DND-41 (cell line): ENCODE results near the gene TTR.

Experiments used
- ATAC-seq: fragments of 200-7000 bp; cut with Tn5 transposase; 3 replicates; pipeline ENCODE4 v1.9.1; 2021; ENCODE audit warnings: low read depth; ENCODE audit not compliant: insufficient read depth
- DNase-seq: peaks from one replicate; pipeline ENCODE4 v3.0.0-alpha.2; 2020
- H2AFZ ChIP-seq: 2 replicates; pipeline ENCODE4 v1.6.0; 2012; ENCODE audit warnings: low read depth, low read length
- H3K27ac ChIP-seq: 2 replicates; pipeline ENCODE4 v1.5.1; 2012; ENCODE audit warnings: low read length, inconsistent platforms
- H3K27me3 ChIP-seq: fragments of 200-600 bp; sonication (generic); 2 replicates; pipeline ENCODE4 v1.6.0; 2012; ENCODE audit warnings: low read length, mild to moderate bottlenecking, inconsistent platforms; ENCODE audit not compliant: insufficient read depth, poor library complexity
- H3K36me3 ChIP-seq: 2 replicates; pipeline ENCODE4 v1.5.1; 2012; ENCODE audit warnings: low read length, inconsistent platforms; ENCODE audit not compliant: insufficient read depth
- H3K4me1 ChIP-seq: 2 replicates; pipeline ENCODE4 v1.5.1; 2012; ENCODE audit warnings: mild to moderate bottlenecking, low read length; ENCODE audit not compliant: insufficient read depth
- H3K4me2 ChIP-seq: 2 replicates; pipeline ENCODE4 v1.6.0; 2012; ENCODE audit warnings: mild to moderate bottlenecking, moderate library complexity, low read length, inconsistent platforms; ENCODE audit not compliant: insufficient read depth
- H3K4me3 ChIP-seq, 2 experiments: fragments of 200-600 bp in 1 of 2; shearing (Covaris generic) in 1 of 2; 2 replicates each; pipeline ENCODE4 v1.5.1; 2012 to 2016; ENCODE audit warnings: inconsistent platforms in 2 of 2, low read length in 2 of 2, mild to moderate bottlenecking in 2 of 2, low read depth in 1 of 2, moderate library complexity in 1 of 2
- H3K79me2 ChIP-seq: 2 replicates; pipeline ENCODE4 v1.6.0; 2012; ENCODE audit warnings: low read length, inconsistent platforms; ENCODE audit not compliant: insufficient read depth
- H3K9ac ChIP-seq: 2 replicates; pipeline ENCODE4 v1.6.0; 2012; ENCODE audit warnings: low read depth, mild to moderate bottlenecking, inconsistent platforms, low read length, moderate library complexity
- H3K9me3 ChIP-seq: 2 replicates; pipeline ENCODE4 v1.5.1; 2012; ENCODE audit warnings: low read length, moderate library complexity, mild to moderate bottlenecking, inconsistent platforms; ENCODE audit not compliant: insufficient read depth, severe bottlenecking
- H4K20me1 ChIP-seq: 2 replicates; pipeline ENCODE4 v1.6.0; 2012; ENCODE audit warnings: low read length; ENCODE audit not compliant: insufficient read depth
- CTCF ChIP-seq: IDR thresholded peaks from 2 replicates; pipeline ENCODE4 v1.5.1; 2012; ENCODE audit warnings: borderline replicate concordance, low read length, moderate library complexity, mild to moderate bottlenecking; ENCODE audit not compliant: poor library complexity, severe bottlenecking; ENCODE audit errors: extremely low read depth
- EZH2 ChIP-seq: IDR thresholded peaks from 3 replicates; pipeline ENCODE4 v1.6.1; 2012; ENCODE audit warnings: borderline replicate concordance, low read depth, mild to moderate bottlenecking, moderate library complexity, low read length, inconsistent platforms; ENCODE audit not compliant: severe bottlenecking

The TTR gene

GRCh38 chr18:31551883-31552282 is 39.8 kb upstream of the TTR start:
- no peak overlapping the region for H3K27ac ChIP-seq
- no peak for TF ChIP-seq EZH2
- TF ChIP-seq CTCF: no peak
- no peak overlapping the region for H2AFZ ChIP-seq
- H4K20me1 ChIP-seq: no peaks in the 10 kb centered on the region
- H3K27me3 ChIP-seq: peaks cover 8% of the 10 kb centered on the region
- ATAC-seq: no peak
- no peaks in the 10 kb centered on the region for H3K79me2 ChIP-seq
- H3K36me3 ChIP-seq: no peaks in the 10 kb centered on the region
- H3K9me3 ChIP-seq: no peaks in the 10 kb centered on the region
- H3K4me2 ChIP-seq: no peak overlapping the region
- no peak overlapping the region for H3K4me3 ChIP-seq
- H3K9ac ChIP-seq: no peak overlapping the region
- no peaks in the 10 kb centered on the region for H3K4me1 ChIP-seq
- no peak for DNase-seq

GRCh38 chr18:31553800-31554199 is 37.9 kb upstream of the TTR start:
- Histone ChIP-seq H3K9ac (no peak overlapping the region), H3K4me3 (no peak overlapping the region), H3K4me2 (no peak overlapping the region), H3K27ac (no peak overlapping the region), H3K27me3 (peaks cover 7% of the 10 kb centered on the region), H3K9me3 (no peaks in the 10 kb centered on the region), H4K20me1 (no peaks in the 10 kb centered on the region), H3K4me1 (no peaks in the 10 kb centered on the region), H3K79me2 (no peaks in the 10 kb centered on the region), H3K36me3 (no peaks in the 10 kb centered on the region), H2AFZ (no peak overlapping the region)
- TF ChIP-seq EZH2: no peak
- no peak for TF ChIP-seq CTCF
- DNase-seq: no peak
- no peak for ATAC-seq

- Histone ChIP-seq H3K9me3 (no peaks in the 10 kb centered on the region), H3K9ac (no peak overlapping the region), H4K20me1 (no peaks in the 10 kb centered on the region), H3K4me3 (no peak overlapping the region), H3K27me3 (no peaks in the 10 kb centered on the region), H3K79me2 (no peaks in the 10 kb centered on the region), H3K4me2 (no peak overlapping the region), H3K27ac (no peak overlapping the region), H3K4me1 (no peaks in the 10 kb centered on the region), H3K36me3 (no peaks in the 10 kb centered on the region), H2AFZ (no peak overlapping the region)
- ATAC-seq: no peak
- DNase-seq: no peak
- TF ChIP-seq CTCF: no peak
- no peak for TF ChIP-seq EZH2
Observed at GRCh38 chr18:31554776-31555175, 36.9 kb upstream of the TTR start.
